NT2/D1 (cell line): Measurements from ENCODE around the gene PHGDH.

ENCODE experiments used
- SUZ12 ChIP-seq: IDR thresholded peaks from 2 replicates; pipeline ENCODE4 v1.6.1; 2011; ENCODE audit not compliant: insufficient read length, insufficient read depth; ENCODE audit errors: extremely low read depth
- YY1 ChIP-seq: IDR thresholded peaks from 2 replicates; pipeline ENCODE4 v1.6.1; 2011; ENCODE audit not compliant: insufficient read length, insufficient read depth
- ZNF274 ChIP-seq: IDR thresholded peaks from 2 replicates; pipeline ENCODE4 v1.6.1; 2011; ENCODE audit warnings: mild to moderate bottlenecking, low read depth, low read length

DNA sequence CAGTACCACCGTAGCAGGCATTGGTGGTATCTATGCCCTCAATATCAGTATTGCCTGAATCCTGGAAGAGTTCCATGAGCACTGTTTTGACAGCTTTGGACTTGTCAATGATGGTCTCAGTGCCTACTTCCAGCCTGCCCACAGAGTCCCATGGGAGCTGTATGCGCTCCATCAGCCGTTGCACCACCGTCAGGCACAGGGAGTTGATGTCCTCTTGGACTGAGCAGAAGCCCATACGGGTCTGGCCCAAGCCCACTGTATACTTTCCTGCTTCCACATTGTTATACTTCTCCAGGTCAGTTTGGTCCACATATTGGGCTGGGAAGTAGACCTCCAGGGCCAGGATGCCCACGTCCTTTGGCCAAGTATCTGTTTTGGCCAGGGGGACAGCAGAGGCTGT lies 52.5 kb downstream of the PHGDH start:
- TF ChIP-seq ZNF274: no peak
- TF ChIP-seq SUZ12: no peak
- TF ChIP-seq YY1: no peak
